Measurements from ENCODE around the gene GRAP. TPM values are rescaled to one million over a fixed set of nuclear protein-coding genes. Genes with fewer than 3 reads are reported as not detected.
A peak's percentile ranks its signal among the peaks of the same experiment; 100 is the strongest.
"Not testable (repeated sequence)": the region's sequence is repeated elsewhere in the genome, so short reads cannot be mapped to it uniquely, and the experiment has no call there.

The GRAP gene
- not detected in 2 replicates for total RNA-seq (2014; rRNA removed; shearing (Covaris generic))

GRCh38 chr17:19046782-19047375 is at the start of gene GRAP:
Gene GRAP, minus strand, starts transcription at chr17:19046957. Its CDS starts 31 bp downstream, at chr17:19046926.
- not testable (repeated sequence) for DNase-seq (ENCODE audit: low read depth)

GRCh38 chr17:19093684-19094438 is 47.1 kb upstream of the GRAP start:
- DNase-seq (ENCODE audit: low read depth) = not testable (repeated sequence)

- peak; percentile 74 for DNase-seq (ENCODE audit: low read depth)
Measured at GRCh38 chr17:19092737-19093683, 46.3 kb upstream of the GRAP start.

- DNase-seq (ENCODE audit: low read depth) = not testable (repeated sequence)
Measured at GRCh38 chr17:19090058-19090772, 43.5 kb upstream of the GRAP start.

GRCh38 chr17:19088804-19089685 is 42.3 kb upstream of the GRAP start:
- not testable (repeated sequence) for DNase-seq (ENCODE audit: low read depth)

- DNase-seq (ENCODE audit: low read depth) = not testable (repeated sequence)
Measured at GRCh38 chr17:19077386-19077785, 30.6 kb upstream of the GRAP start.

GRCh38 chr17:19076398-19077192 is 29.8 kb upstream of the GRAP start:
- DNase-seq (ENCODE audit: low read depth) = not testable (repeated sequence)

- not testable (repeated sequence) for DNase-seq (ENCODE audit: low read depth)
Measured at GRCh38 chr17:19070318-19071168, 23.8 kb upstream of the GRAP start.

- DNase-seq (ENCODE audit: low read depth) = not testable (repeated sequence)
Measured at GRCh38 chr17:19064378-19064777, 17.6 kb upstream of the GRAP start.

- not testable (repeated sequence) for DNase-seq (ENCODE audit: low read depth)
Measured at GRCh38 chr17:19063326-19063956, 16.7 kb upstream of the GRAP start.

- not testable (repeated sequence) for DNase-seq (ENCODE audit: low read depth)
Measured at GRCh38 chr17:19062718-19063325, 16.1 kb upstream of the GRAP start.

GRCh38 chr17:19062009-19062717 is 15.4 kb upstream of the GRAP start:
- DNase-seq (ENCODE audit: low read depth) = not testable (repeated sequence)

GRCh38 chr17:19055447-19055846 is 8.7 kb upstream of the GRAP start:
- not testable (repeated sequence) for DNase-seq (ENCODE audit: low read depth)

- DNase-seq (ENCODE audit: low read depth) = not testable (repeated sequence)
Measured at GRCh38 chr17:19048826-19049225, 2.1 kb upstream of the GRAP start.

- DNase-seq (ENCODE audit: low read depth) = not testable (repeated sequence)
Measured at GRCh38 chr17:19047510-19047909, 753 bp upstream of the GRAP start.

- not testable (repeated sequence) for DNase-seq (ENCODE audit: low read depth)
Measured at GRCh38 chr17:19044643-19045042, 2.1 kb downstream of the GRAP start.

GRCh38 chr17:19043032-19043431 is 3.7 kb downstream of the GRAP start:
- not testable (repeated sequence) for DNase-seq (ENCODE audit: low read depth)

Data from RPMI7951 (cell line).